ENCODE measurements around the gene GMEB1.

- TF ChIP-seq EZH2 (IDR thresholded peaks at IDR 0.05; ENCODE audit: borderline replicate concordance, insufficient read depth, low read length, poor library complexity, severe bottlenecking) (no peak), CTCF (IDR thresholded peaks at IDR 0.05; ENCODE audit: poor library complexity, severe bottlenecking) (no peak), EP300 (conservative IDR thresholded peaks at IDR 0.05; ENCODE audit: poor library complexity, severe bottlenecking) (no peak)
Observed at GRCh38 chr1:28759257-28759656, 90.7 kb downstream of the GMEB1 start.
